Hepatocyte (in vitro differentiated cells): Measurements from ENCODE around the gene RAB22A. TPM values are rescaled to one million over a fixed set of nuclear protein-coding genes. Genes with fewer than 3 reads are reported as not detected.
A peak's percentile ranks its signal among the peaks of the same experiment; 100 is the strongest.

ENCODE experiments used
- DNase-seq: peaks from one replicate; pipeline ENCODE4 v3.0.0-alpha.2; 2016; ENCODE audit warnings: low spot score
- H2AFZ ChIP-seq: fragments of 200-600 bp; sonication (generic); 2 replicates; pipeline ENCODE4 v1.6.0; 2016; ENCODE audit warnings: antibody characterized with exemption, mild to moderate bottlenecking
- H3K27ac ChIP-seq: fragments of 200-600 bp; sonication (generic); 2 replicates; pipeline ENCODE4 v1.5.1; 2016; ENCODE audit warnings: mild to moderate bottlenecking
- H3K27me3 ChIP-seq: fragments of 200-600 bp; sonication (generic); 2 replicates; pipeline ENCODE4 v1.6.1; 2016
- H3K36me3 ChIP-seq: fragments of 200-600 bp; sonication (generic); replicated peaks from 2 replicates; pipeline ENCODE4 v1.5.1; 2016; ENCODE audit warnings: low read depth; ENCODE audit not compliant: insufficient read depth
- H3K4me1 ChIP-seq: fragments of 200-600 bp; sonication (generic); 2 replicates; pipeline ENCODE4 v1.5.1; 2016; ENCODE audit warnings: mild to moderate bottlenecking, moderate library complexity; ENCODE audit not compliant: insufficient read depth
- H3K4me2 ChIP-seq: fragments of 200-600 bp; sonication (generic); 2 replicates; pipeline ENCODE4 v1.6.0; 2016
- H3K4me3 ChIP-seq: fragments of 200-600 bp; sonication (generic); 2 replicates; pipeline ENCODE4 v1.5.1; 2016; ENCODE audit warnings: mild to moderate bottlenecking
- H3K79me2 ChIP-seq: fragments of 200-600 bp; sonication (generic); 2 replicates; pipeline ENCODE4 v1.6.0; 2017; ENCODE audit warnings: mild to moderate bottlenecking
- H3K9me2 ChIP-seq: fragments of 200-600 bp; sonication (generic); replicated peaks from 2 replicates; pipeline ENCODE4 v1.6.0; 2017; ENCODE audit warnings: mild to moderate bottlenecking; ENCODE audit not compliant: insufficient read depth
- H3K9me3 ChIP-seq: fragments of 200-600 bp; sonication (generic); 2 replicates; pipeline ENCODE4 v1.5.1; 2016; ENCODE audit warnings: low read depth, mild to moderate bottlenecking
- H4K20me1 ChIP-seq: fragments of 200-600 bp; sonication (generic); 2 replicates; pipeline ENCODE4 v1.6.0; 2016; ENCODE audit warnings: mild to moderate bottlenecking; ENCODE audit not compliant: insufficient read depth, poor library complexity, severe bottlenecking
- CTCF ChIP-seq: fragments of 200-600 bp; sonication (generic); IDR thresholded peaks from 2 replicates; pipeline ENCODE4 v1.5.1; 2016; ENCODE audit warnings: antibody characterized with exemption, mild to moderate bottlenecking; ENCODE audit not compliant: poor library complexity
- EZH2 ChIP-seq: fragments of 200-600 bp; sonication (generic); IDR thresholded peaks from 2 replicates; pipeline ENCODE4 v1.6.1; 2016; ENCODE audit warnings: antibody characterized with exemption, mild to moderate bottlenecking, borderline replicate concordance
- EZH2phosphoT487 ChIP-seq: fragments of 200-600 bp; sonication (generic); IDR thresholded peaks from one replicate; pipeline ENCODE4 v1.6.1; 2018; ENCODE audit warnings: antibody characterized with exemption, mild to moderate bottlenecking, low read depth, moderate library complexity; ENCODE audit not compliant: unreplicated experiment, severe bottlenecking
- WGBS: methylation state at CpG from one replicate; pipeline ENCODE4 v1.1.6; 2016; ENCODE audit warnings: low lambda C conversion rate; ENCODE audit errors: missing lambda C conversion rate; 5-methylcytosine and 5-hydroxymethylcytosine counted together
- polyA plus RNA-seq: library from polyadenylated mRNA; unstranded; fragments of >200 nt; fragmentation: Nextera tagmentation; extraction: Ambion mirVana; gene quantifications from 2 replicates; pipeline ENCODE4 v1.2.1, GENCODE V29; 2016
- total RNA-seq: library from RNA; depleted of rRNA; stranded (reverse); fragments of >200 nt; gene quantifications from 2 replicates; pipeline ENCODE4 v1.2.3, GENCODE V29; 2014

The RAB22A gene
- total and polyA plus RNA-seq, 2 experiments from 2014 or later = 18.4 to 26.9 TPM

- Histone ChIP-seq H3K4me1 (no peaks in the 10 kb centered on the region), H3K79me2 (no peaks in the 10 kb centered on the region), H3K27me3 (no peaks in the 10 kb centered on the region), H3K36me3 (no peaks in the 10 kb centered on the region), H3K27ac (no peak overlapping the region), H4K20me1 (no peaks in the 10 kb centered on the region), H3K9me2 (no peaks in the 10 kb centered on the region), H3K9me3 (no peaks in the 10 kb centered on the region), H3K4me3 (no peak overlapping the region), H3K4me2 (no peak overlapping the region), H2AFZ (no peak overlapping the region)
- DNase-seq = no peak
- 92% methylated on average over 7 of the region's 7 CpGs for WGBS
- TF ChIP-seq CTCF = no peak
- TF ChIP-seq EZH2 = no peak
- no peak for TF ChIP-seq EZH2phosphoT487
These were observed 72.1 kb downstream of the RAB22A start for GRCh38 chr20:58381627-58382026.

- H3K79me2 ChIP-seq = no peaks in the 10 kb centered on the region
- no peaks in the 10 kb centered on the region for H3K9me2 ChIP-seq
- no peak for DNase-seq
- no peaks in the 10 kb centered on the region for H3K9me3 ChIP-seq
- H4K20me1 ChIP-seq = no peaks in the 10 kb centered on the region
- H3K36me3 ChIP-seq = no peaks in the 10 kb centered on the region
- WGBS = 80% methylated on average over 4 of the region's 4 CpGs
- H3K4me3 ChIP-seq = no peak overlapping the region
- TF ChIP-seq EZH2 = no peak
- H3K4me2 ChIP-seq = no peak overlapping the region
- no peaks in the 10 kb centered on the region for H3K4me1 ChIP-seq
- no peaks in the 10 kb centered on the region for H3K27me3 ChIP-seq
- H2AFZ ChIP-seq = no peak overlapping the region
- H3K27ac ChIP-seq = no peak overlapping the region
These were observed 72.6 kb downstream of the RAB22A start for GRCh38 chr20:58382096-58382495.

GRCh38 chr20:58384821-58385220, 75.3 kb downstream of the RAB22A start:
- Histone ChIP-seq H3K4me1 (peaks cover 2% of the 10 kb centered on the region), H2AFZ (no peak overlapping the region), H3K27ac (no peak overlapping the region), H3K79me2 (peaks cover 7% of the 10 kb centered on the region), H3K27me3 (no peaks in the 10 kb centered on the region), H3K9me2 (no peaks in the 10 kb centered on the region), H4K20me1 (no peaks in the 10 kb centered on the region), H3K4me2 (no peak overlapping the region), H3K9me3 (no peaks in the 10 kb centered on the region), H3K4me3 (no peak overlapping the region), H3K36me3 (no peaks in the 10 kb centered on the region)
- 97% methylated on average over 5 of the region's 5 CpGs for WGBS
- TF ChIP-seq CTCF (no peak), EZH2 (no peak), EZH2phosphoT487 (no peak)
- DNase-seq = no peak

GRCh38 chr20:58388028-58388601, 78.6 kb downstream of the RAB22A start:
- H3K36me3 ChIP-seq = no peaks in the 10 kb centered on the region
- no peaks in the 10 kb centered on the region for H3K9me3 ChIP-seq
- H3K4me3 ChIP-seq = peak overlapping the region; percentile 18
- no peak overlapping the region for H3K27ac ChIP-seq
- H3K9me2 ChIP-seq = no peaks in the 10 kb centered on the region
- H4K20me1 ChIP-seq = peaks cover 22% of the 10 kb centered on the region
- H3K4me2 ChIP-seq = peak overlapping the region; percentile 62
- 71% methylated on average over 4 of the region's 4 CpGs for WGBS
- H3K79me2 ChIP-seq = peaks cover 40% of the 10 kb centered on the region
- DNase-seq = no peak
- H3K27me3 ChIP-seq = no peaks in the 10 kb centered on the region
- peak overlapping the region; percentile 24 for H2AFZ ChIP-seq
- peaks cover 13% of the 10 kb centered on the region for H3K4me1 ChIP-seq
- TF ChIP-seq CTCF = no peak
